HEK293T (cell line): Measurements from ENCODE around the gene POLDIP3.
A peak's percentile ranks its signal among the peaks of the same experiment; 100 is the strongest.
"Not testable (repeated sequence)": the region's sequence is repeated elsewhere in the genome, so short reads cannot be mapped to it uniquely, and the experiment has no call there.

Source experiments
- CTCF ChIA-PET: fragments of 350-600 bp; formaldehyde crosslinking; extraction: SDS; loops from one replicate; lab custom pipeline; 2021; ENCODE audit warnings: antibody characterized with exemption, inconsistent platforms; lab: Yijun Ruan, JAX
- POLR2A ChIA-PET: fragments of 350-600 bp; formaldehyde crosslinking; extraction: SDS; loops from one replicate; lab custom pipeline; 2020; ENCODE audit warnings: antibody characterized with exemption, inconsistent platforms; lab: Yijun Ruan, JAX
- DNase-seq: peaks from one replicate; pipeline ENCODE4 v3.0.0; 2012; ENCODE audit warnings: mixed read lengths; ENCODE audit errors: extremely low spot score
- ARNT ChIP-seq: fragments of 450-650 bp; IDR thresholded peaks from 2 replicates; pipeline ENCODE4 v1.6.1; 2017; ENCODE audit warnings: mild to moderate bottlenecking
- BHLHE40 ChIP-seq: fragments of 450-650 bp; IDR thresholded peaks from 2 replicates; pipeline ENCODE4 v1.6.1; 2016; ENCODE audit warnings: mild to moderate bottlenecking, moderate library complexity, borderline replicate concordance
- CTBP1 ChIP-seq: fragments of 450-650 bp; IDR thresholded peaks from 2 replicates; pipeline ENCODE4 v1.6.1; 2016; ENCODE audit warnings: borderline replicate concordance
- ELF4 ChIP-seq: fragments of 450-650 bp; IDR thresholded peaks from 2 replicates; pipeline ENCODE4 v1.6.1; 2017; ENCODE audit warnings: antibody characterized with exemption
- FOXA1 ChIP-seq: fragments of 450-650 bp; IDR thresholded peaks from 2 replicates; pipeline ENCODE4 v1.6.1; 2016; ENCODE audit warnings: mild to moderate bottlenecking
- FOXK2 ChIP-seq: fragments of 450-650 bp; IDR thresholded peaks from 2 replicates; pipeline ENCODE4 v1.6.1; 2016; ENCODE audit warnings: mild to moderate bottlenecking
- FOXM1 ChIP-seq: fragments of 450-650 bp; IDR thresholded peaks from 2 replicates; pipeline ENCODE4 v1.6.1; 2017; ENCODE audit warnings: mild to moderate bottlenecking, borderline replicate concordance
- HDGF ChIP-seq: fragments of 450-650 bp; IDR thresholded peaks from 2 replicates; pipeline ENCODE4 v1.6.1; 2017; ENCODE audit warnings: antibody characterized with exemption, borderline replicate concordance
- L3MBTL2 ChIP-seq: fragments of 450-650 bp; conservative IDR thresholded peaks from 2 replicates; pipeline ENCODE4 v1.6.1; 2016; ENCODE audit warnings: mild to moderate bottlenecking
- LEF1 ChIP-seq: fragments of 450-650 bp; IDR thresholded peaks from 2 replicates; pipeline ENCODE4 v1.6.1; 2017; ENCODE audit warnings: mild to moderate bottlenecking, borderline replicate concordance
- NFRKB ChIP-seq: fragments of 450-650 bp; IDR thresholded peaks from 2 replicates; pipeline ENCODE4 v1.6.1; 2016; ENCODE audit warnings: mild to moderate bottlenecking, moderate library complexity
- PKNOX1 ChIP-seq: fragments of 450-650 bp; IDR thresholded peaks from 2 replicates; pipeline ENCODE4 v1.6.1; 2016
- SP1 ChIP-seq: fragments of 450-650 bp; IDR thresholded peaks from 2 replicates; pipeline ENCODE4 v1.6.1; 2017
- SUZ12 ChIP-seq: fragments of 450-650 bp; IDR thresholded peaks from 2 replicates; pipeline ENCODE4 v1.6.1; 2016; ENCODE audit warnings: mild to moderate bottlenecking
- TARDBP ChIP-seq: fragments of 450-650 bp; IDR thresholded peaks from 2 replicates; pipeline ENCODE4 v1.6.1; 2016
- ZNF384 ChIP-seq: fragments of 450-650 bp; IDR thresholded peaks from 2 replicates; pipeline ENCODE4 v1.6.1; 2016

Gene POLDIP3

GRCh38 chr22:42564699-42565098 is 50.0 kb downstream of the POLDIP3 start:
- TF ChIP-seq FOXK2 = no peak
- TF ChIP-seq BHLHE40 = no peak
- TF ChIP-seq TARDBP = no peak
- no peak for TF ChIP-seq LEF1
- TF ChIP-seq FOXM1 = no peak
- TF ChIP-seq ELF4 = no peak
- no peak for TF ChIP-seq HDGF
- no peak for TF ChIP-seq L3MBTL2
- no peak for TF ChIP-seq SUZ12
- TF ChIP-seq CTBP1 = no peak
- no peak for TF ChIP-seq ARNT
- TF ChIP-seq PKNOX1 = no peak
- TF ChIP-seq ZNF384 = no peak
- TF ChIP-seq SP1 = no peak
- no peak for TF ChIP-seq FOXA1
- TF ChIP-seq NFRKB = no peak
- DNase-seq = no peak
- CTCF ChIA-PET = no interaction called here
- POLR2A ChIA-PET = no interaction called here

GRCh38 chr22:42563943-42564342 is 50.7 kb downstream of the POLDIP3 start:
- DNase-seq, CTCF ChIA-PET, POLR2A ChIA-PET: not testable (repeated sequence)

GRCh38 chr22:42562684-42563083 is 52.0 kb downstream of the POLDIP3 start:
- ChIA-PET CTCF (no interaction called here), POLR2A (interaction anchor here (2.0 kb wide), 1 partner anchor 51 kb away, joined by 5 read pairs; the partner anchor contains the start of gene POLDIP3)
- TF ChIP-seq BHLHE40 (no peak), FOXM1 (no peak), NFRKB (no peak), SUZ12 (no peak), HDGF (no peak), ELF4 (no peak)
- DNase-seq = no peak

GRCh38 chr22:42562279-42562678 is 52.4 kb downstream of the POLDIP3 start:
- ChIA-PET POLR2A (interaction anchor here (2.0 kb wide), 1 partner anchor 52 kb away, joined by 5 read pairs; the partner anchor contains the start of gene POLDIP3), CTCF (no interaction called here)
- TF ChIP-seq FOXM1 (no peak), NFRKB (no peak), HDGF (no peak), TARDBP (no peak), CTBP1 (no peak), SP1 (no peak), ZNF384 (no peak), L3MBTL2 (no peak), BHLHE40 (no peak), ELF4 (no peak), FOXA1 (no peak), FOXK2 (no peak), SUZ12 (no peak)
- DNase-seq = no peak

- TF ChIP-seq SUZ12 = no peak
- no peak for TF ChIP-seq HDGF
- TF ChIP-seq NFRKB = no peak
- TF ChIP-seq SP1 = no peak
- TF ChIP-seq FOXK2 = no peak
- TF ChIP-seq ARNT = no peak
- no peak for TF ChIP-seq TARDBP
- TF ChIP-seq ZNF384 = no peak
- no peak for TF ChIP-seq CTBP1
- no peak for TF ChIP-seq L3MBTL2
- TF ChIP-seq PKNOX1 = no peak
- ChIA-PET POLR2A (interaction anchor here (2.0 kb wide), 1 partner anchor 52 kb away, joined by 5 read pairs; the partner anchor contains the start of gene POLDIP3), CTCF (no interaction called here)
- no peak for DNase-seq
Measured at GRCh38 chr22:42561856-42562255, 52.8 kb downstream of the POLDIP3 start.

GRCh38 chr22:42560781-42561180 is 53.9 kb downstream of the POLDIP3 start:
- TF ChIP-seq ZNF384 = no peak
- no peak for TF ChIP-seq ELF4
- no peak for TF ChIP-seq TARDBP
- no peak for TF ChIP-seq LEF1
- no peak for TF ChIP-seq SP1
- peak; percentile 73 for DNase-seq
- ChIA-PET POLR2A (interaction anchor here (2.0 kb wide), 1 partner anchor 53 kb away, joined by 5 read pairs; the partner anchor contains the start of gene POLDIP3), CTCF (interaction anchor here (0.6 to 1.7 kb wide), 4 partner anchors 10 to 61 kb away, joined by 3 to 4 read pairs (median 4); no protein-coding TSS in a partner anchor)

GRCh38 chr22:42560381-42560780 is 54.3 kb downstream of the POLDIP3 start:
- ChIA-PET CTCF (interaction anchor here (0.6 to 1.7 kb wide), 4 partner anchors 10 to 61 kb away, joined by 3 to 4 read pairs (median 4); no protein-coding TSS in a partner anchor), POLR2A (no interaction called here)
- TF ChIP-seq BHLHE40 = no peak
- TF ChIP-seq LEF1 = no peak
- TF ChIP-seq SUZ12 = no peak
- TF ChIP-seq FOXK2 = no peak
- TF ChIP-seq ELF4 = no peak
- no peak for TF ChIP-seq ARNT
- no peak for TF ChIP-seq NFRKB
- no peak for DNase-seq
